Mesodermal cell (in vitro differentiated cells): ENCODE measurements around the gene C16orf86.

Experiments used
- H3K27ac ChIP-seq: 2 replicates; pipeline ENCODE4 v1.7.0; 2013; ENCODE audit warnings: mild to moderate bottlenecking, low read depth, low read length, moderate library complexity; ENCODE audit not compliant: severe bottlenecking
- H3K36me3 ChIP-seq: 2 replicates; pipeline ENCODE4 v1.7.1; 2013; ENCODE audit warnings: mild to moderate bottlenecking, low read length, moderate library complexity; ENCODE audit not compliant: control insufficient read depth, insufficient read depth
- H3K4me1 ChIP-seq: one replicate; pipeline ENCODE4 v1.7.1; 2013; ENCODE audit warnings: mild to moderate bottlenecking, low read length; ENCODE audit not compliant: insufficient read depth, control insufficient read depth, poor library complexity, severe bottlenecking
- H3K4me3 ChIP-seq: 2 replicates; pipeline ENCODE4 v1.7.0; 2013; ENCODE audit warnings: low read length, control low read depth, mild to moderate bottlenecking; ENCODE audit not compliant: insufficient read depth, poor library complexity, severe bottlenecking; ENCODE audit errors: extremely low read depth
- H3K9me3 ChIP-seq: 2 replicates; pipeline ENCODE4 v1.7.1; 2013; ENCODE audit warnings: mild to moderate bottlenecking, low read length, moderate library complexity; ENCODE audit not compliant: control insufficient read depth
- WGBS, 2 experiments: methylation state at CpG; one replicate each; pipeline ENCODE4 v1.1.5; 2013; ENCODE audit warnings: missing lambda C conversion rate in 2 of 2; ENCODE audit not compliant: insufficient coverage in 2 of 2; 5-methylcytosine and 5-hydroxymethylcytosine counted together

C16orf86 gene

GRCh38 chr16:67701420-67701819, 34.8 kb downstream of the C16orf86 start:
- peaks cover 21% of the 10 kb centered on the region for H3K36me3 ChIP-seq
- no peak overlapping the region for H3K4me3 ChIP-seq
- no peak overlapping the region for H3K27ac ChIP-seq
- H3K4me1 ChIP-seq = no peaks in the 10 kb centered on the region
- no CpG with 5 or more reads among the region's 1 CpG for WGBS, 2 experiments
- H3K9me3 ChIP-seq = peaks cover 8% of the 10 kb centered on the region

- Histone ChIP-seq H3K9me3 (peaks cover 8% of the 10 kb centered on the region), H3K36me3 (peaks cover 21% of the 10 kb centered on the region), H3K4me3 (no peak overlapping the region), H3K4me1 (no peaks in the 10 kb centered on the region), H3K27ac (no peak overlapping the region)
- 90 to 92% methylated on average over 2 to 3 of the region's 4 CpGs for WGBS, 2 experiments
These were observed 35.5 kb downstream of the C16orf86 start for GRCh38 chr16:67702130-67702529.

- H3K4me3 ChIP-seq = no peak overlapping the region
- peaks cover 17% of the 10 kb centered on the region for H3K36me3 ChIP-seq
- no peaks in the 10 kb centered on the region for H3K4me1 ChIP-seq
- H3K27ac ChIP-seq = no peak overlapping the region
- H3K9me3 ChIP-seq = peaks cover 8% of the 10 kb centered on the region
- 85 to 100% methylated on average over 1 to 2 of the region's 2 CpGs for WGBS, 2 experiments
These were observed 37.0 kb downstream of the C16orf86 start for GRCh38 chr16:67703626-67704025.

- WGBS, 2 experiments = 100% methylated on average over 1 to 2 of the region's 5 CpGs
- Histone ChIP-seq H3K4me1 (no peaks in the 10 kb centered on the region), H3K27ac (no peak overlapping the region), H3K9me3 (peaks cover 8% of the 10 kb centered on the region), H3K36me3 (peaks cover 12% of the 10 kb centered on the region), H3K4me3 (no peak overlapping the region)
These were observed 37.5 kb downstream of the C16orf86 start for GRCh38 chr16:67704110-67704509.

GRCh38 chr16:67707210-67707609, 40.6 kb downstream of the C16orf86 start:
- H3K9me3 ChIP-seq = no peaks in the 10 kb centered on the region
- H3K36me3 ChIP-seq = peaks cover 3% of the 10 kb centered on the region
- H3K4me1 ChIP-seq = no peaks in the 10 kb centered on the region
- H3K27ac ChIP-seq = no peak overlapping the region
- H3K4me3 ChIP-seq = no peak overlapping the region
- WGBS, 2 experiments = 100% methylated on average over 1 to 3 of the region's 4 CpGs

- no peak overlapping the region for H3K4me3 ChIP-seq
- no peaks in the 10 kb centered on the region for H3K4me1 ChIP-seq
- peaks cover 3% of the 10 kb centered on the region for H3K36me3 ChIP-seq
- H3K9me3 ChIP-seq = no peaks in the 10 kb centered on the region
- WGBS, 2 experiments = 100% methylated on average over 2 to 3 of the region's 5 CpGs
- no peak overlapping the region for H3K27ac ChIP-seq
These were observed 41.2 kb downstream of the C16orf86 start for GRCh38 chr16:67707790-67708189.

GRCh38 chr16:67708368-67708771, 41.8 kb downstream of the C16orf86 start:
- Histone ChIP-seq H3K4me3 (no peak overlapping the region), H3K9me3 (no peaks in the 10 kb centered on the region), H3K27ac (no peak overlapping the region), H3K36me3 (peaks cover 8% of the 10 kb centered on the region), H3K4me1 (no peaks in the 10 kb centered on the region)
- 94 to 95% methylated on average over 2 of the region's 2 CpGs for WGBS, 2 experiments

GRCh38 chr16:67709050-67709449, 42.4 kb downstream of the C16orf86 start:
- Histone ChIP-seq H3K4me3 (no peak overlapping the region), H3K36me3 (peaks cover 13% of the 10 kb centered on the region), H3K4me1 (no peaks in the 10 kb centered on the region), H3K9me3 (no peaks in the 10 kb centered on the region), H3K27ac (no peak overlapping the region)
- WGBS, 2 experiments = 86 to 100% methylated on average over 1 of the region's 1 CpG

GRCh38 chr16:67710607-67711006, 44.0 kb downstream of the C16orf86 start:
- no peaks in the 10 kb centered on the region for H3K4me1 ChIP-seq
- no peaks in the 10 kb centered on the region for H3K9me3 ChIP-seq
- no peak overlapping the region for H3K4me3 ChIP-seq
- WGBS, 2 experiments = 85 to 94% methylated on average over 4 of the region's 6 CpGs
- H3K36me3 ChIP-seq = peaks cover 10% of the 10 kb centered on the region
- no peak overlapping the region for H3K27ac ChIP-seq

- WGBS, 2 experiments = 77 to 80% methylated on average over 3 to 4 of the region's 5 CpGs
- H3K9me3 ChIP-seq = no peaks in the 10 kb centered on the region
- peaks cover 24% of the 10 kb centered on the region for H3K36me3 ChIP-seq
- H3K27ac ChIP-seq = no peak overlapping the region
- H3K4me3 ChIP-seq = no peak overlapping the region
- peaks cover 5% of the 10 kb centered on the region for H3K4me1 ChIP-seq
These were observed 47.1 kb downstream of the C16orf86 start for GRCh38 chr16:67713647-67714273.

GRCh38 chr16:67714522-67714921, 47.9 kb downstream of the C16orf86 start:
- Histone ChIP-seq H3K9me3 (no peaks in the 10 kb centered on the region), H3K27ac (no peak overlapping the region), H3K36me3 (peaks cover 24% of the 10 kb centered on the region), H3K4me1 (peaks cover 5% of the 10 kb centered on the region), H3K4me3 (no peak overlapping the region)
- no CpG with 5 or more reads among the region's 1 CpG for WGBS, 2 experiments
